HL-60 (cell line): ENCODE measurements around the gene FCHSD2.

Experiments used
- DNase-seq, 2 experiments: peaks; one replicate each; pipeline ENCODE4 v3.0.0-alpha.2; 2010 to 2020; ENCODE audit warnings: low read depth in 1 of 2, low spot score in 1 of 2
- H3K27ac ChIP-seq: fragments of 250-450 bp; sonication (Bioruptor Pico); replicated peaks from 2 replicates; pipeline ENCODE4 v1.5.1; 2020; ENCODE audit warnings: mild to moderate bottlenecking, moderate library complexity
- H3K27me3 ChIP-seq: fragments of 250-450 bp; sonication (Bioruptor Pico); 2 replicates; pipeline ENCODE4 v1.5.1; 2021; ENCODE audit warnings: mild to moderate bottlenecking, moderate library complexity; ENCODE audit not compliant: insufficient read depth, poor library complexity, severe bottlenecking
- H3K4me3 ChIP-seq: replicated peaks from 2 replicates; pipeline ENCODE4 v1.5.1; 2011; ENCODE audit warnings: mild to moderate bottlenecking, control low read depth, low read length; ENCODE audit not compliant: insufficient read depth
- CTCF ChIP-seq: IDR thresholded peaks from one replicate; pipeline ENCODE4 v1.5.1; 2011; ENCODE audit warnings: low read length, control low read depth, inconsistent platforms; ENCODE audit not compliant: insufficient read depth
- GABPA ChIP-seq: IDR thresholded peaks from 2 replicates; pipeline ENCODE4 v1.6.1; 2012; ENCODE audit warnings: low read depth
- POLR2AphosphoS5 ChIP-seq: IDR thresholded peaks from 2 replicates; pipeline ENCODE4 v1.6.1; 2012; ENCODE audit warnings: low read depth
- REST ChIP-seq: IDR thresholded peaks from 2 replicates; pipeline ENCODE4 v1.6.1; 2012; ENCODE audit warnings: low read depth; ENCODE audit not compliant: insufficient replicate concordance
- SPI1 ChIP-seq: IDR thresholded peaks from 2 replicates; pipeline ENCODE4 v1.6.1; 2012; ENCODE audit warnings: low read depth, mild to moderate bottlenecking, borderline replicate concordance

FCHSD2 gene

GRCh38 chr11:73173755-73174494, 31.8 kb upstream of the FCHSD2 start:
- no peak for DNase-seq
- no peak for TF ChIP-seq REST
- TF ChIP-seq POLR2AphosphoS5 = no peak
- TF ChIP-seq GABPA = no peak
- no peak for TF ChIP-seq CTCF
- TF ChIP-seq SPI1 = no peak
- Histone ChIP-seq H3K27ac (no peak overlapping the region), H3K4me3 (no peak overlapping the region), H3K27me3 (no peaks in the 10 kb centered on the region)

GRCh38 chr11:73172992-73173656, 31.0 kb upstream of the FCHSD2 start:
- TF ChIP-seq REST (no peak), CTCF (no peak), POLR2AphosphoS5 (no peak), SPI1 (no peak), GABPA (no peak)
- H3K4me3 ChIP-seq = no peak overlapping the region
- no peak for DNase-seq
- no peak overlapping the region for H3K27ac ChIP-seq
- H3K27me3 ChIP-seq = no peaks in the 10 kb centered on the region

- H3K27ac ChIP-seq = no peak overlapping the region
- TF ChIP-seq GABPA (no peak), REST (no peak), POLR2AphosphoS5 (no peak), CTCF (no peak), SPI1 (no peak)
- H3K27me3 ChIP-seq = no peaks in the 10 kb centered on the region
- no peak for DNase-seq
- no peak overlapping the region for H3K4me3 ChIP-seq
Measured at GRCh38 chr11:73171436-73172161, 29.5 kb upstream of the FCHSD2 start.
